ENCODE results near the gene DCBLD2.

DNA sequence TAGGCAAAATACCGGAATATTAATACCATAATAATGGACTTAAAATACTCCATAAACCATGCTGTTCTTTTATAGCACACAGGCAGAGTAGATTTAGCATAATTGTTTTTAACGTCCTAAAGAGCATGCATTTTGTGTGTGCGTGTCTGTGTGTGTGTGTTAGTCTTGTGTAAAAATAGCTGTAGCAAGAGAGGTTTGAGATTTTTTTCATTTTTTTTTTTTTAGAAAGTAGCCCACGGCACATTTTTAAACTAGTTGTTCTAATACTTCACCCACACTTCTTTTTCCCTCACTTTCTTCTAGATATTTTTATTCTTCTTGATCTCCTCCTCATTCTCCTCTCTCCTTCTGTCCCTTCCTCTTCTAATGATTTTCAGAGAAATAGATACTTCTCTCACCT lies 145.9 kb downstream of the DCBLD2 start:
- TF ChIP-seq, protein P1, sequence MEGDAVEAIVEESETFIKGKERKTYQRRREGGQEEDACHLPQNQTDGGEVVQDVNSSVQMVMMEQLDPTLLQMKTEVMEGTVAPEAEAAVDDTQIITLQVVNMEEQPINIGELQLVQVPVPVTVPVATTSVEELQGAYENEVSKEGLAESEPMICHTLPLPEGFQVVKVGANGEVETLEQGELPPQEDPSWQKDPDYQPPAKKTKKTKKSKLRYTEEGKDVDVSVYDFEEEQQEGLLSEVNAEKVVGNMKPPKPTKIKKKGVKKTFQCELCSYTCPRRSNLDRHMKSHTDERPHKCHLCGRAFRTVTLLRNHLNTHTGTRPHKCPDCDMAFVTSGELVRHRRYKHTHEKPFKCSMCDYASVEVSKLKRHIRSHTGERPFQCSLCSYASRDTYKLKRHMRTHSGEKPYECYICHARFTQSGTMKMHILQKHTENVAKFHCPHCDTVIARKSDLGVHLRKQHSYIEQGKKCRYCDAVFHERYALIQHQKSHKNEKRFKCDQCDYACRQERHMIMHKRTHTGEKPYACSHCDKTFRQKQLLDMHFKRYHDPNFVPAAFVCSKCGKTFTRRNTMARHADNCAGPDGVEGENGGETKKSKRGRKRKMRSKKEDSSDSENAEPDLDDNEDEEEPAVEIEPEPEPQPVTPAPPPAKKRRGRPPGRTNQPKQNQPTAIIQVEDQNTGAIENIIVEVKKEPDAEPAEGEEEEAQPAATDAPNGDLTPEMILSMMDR (IDR thresholded peaks at IDR 0.05) = no peak
- TF ChIP-seq POLR2A (IDR thresholded peaks at IDR 0.05) = no peak

Measured in body of pancreas (tissue), 4 donors.